ENCODE data around the gene CACNG5. TPM values are rescaled to one million over a fixed set of nuclear protein-coding genes. Genes with fewer than 3 reads are reported as not detected.

Gene CACNG5
- total RNA-seq, 1 donor from 2014 or later: not detected

DNA sequence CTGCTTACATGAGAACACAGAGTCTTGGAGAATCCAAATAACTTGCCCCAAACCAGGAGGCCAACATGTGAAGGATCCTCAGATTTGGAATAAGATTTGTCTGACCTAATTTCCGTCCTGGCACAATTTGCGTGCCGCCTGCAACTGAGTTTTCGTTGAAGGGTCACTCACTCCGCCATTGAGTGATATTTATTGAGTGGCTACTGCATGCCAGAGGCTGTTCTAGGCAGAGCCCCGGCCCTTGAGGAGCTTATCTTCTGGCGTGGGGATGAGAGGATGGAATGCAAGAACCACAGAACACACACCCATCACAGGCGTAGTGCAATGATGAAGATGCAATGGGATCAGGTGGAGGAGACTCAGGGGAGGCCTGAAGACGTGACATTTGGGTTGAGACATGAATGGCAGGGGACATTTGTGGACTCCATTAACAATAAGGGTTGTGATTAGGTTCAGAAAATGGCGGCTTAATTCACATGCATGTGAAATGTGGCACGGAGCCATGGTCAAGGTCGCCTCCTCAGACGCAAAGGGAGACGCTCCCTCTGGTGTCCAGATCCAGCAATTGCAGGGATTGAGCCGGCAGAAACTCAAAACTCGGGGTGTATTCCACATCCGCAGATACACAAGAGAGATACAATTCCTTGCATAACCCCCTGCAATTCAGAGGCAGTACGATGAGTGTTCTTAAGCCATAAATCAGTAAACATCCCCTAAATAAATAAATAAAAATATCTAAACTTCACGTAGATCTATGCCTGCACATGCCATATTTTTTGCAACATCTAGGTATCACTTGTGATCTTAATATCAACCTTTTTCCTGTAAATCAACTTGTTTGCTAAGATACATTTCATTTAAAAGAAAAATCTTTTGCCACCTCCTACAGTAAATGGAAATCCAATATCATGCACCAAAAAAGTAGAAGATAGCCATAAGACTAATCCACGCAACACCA, 71.7 kb downstream of the CACNG5 start:
- Histone ChIP-seq H3K4me1 (peaks cover 17% of the 10 kb centered on the region), H3K36me3 (no peaks in the 10 kb centered on the region), H3K4me3 (no peak overlapping the region), H3K27me3 (no peaks in the 10 kb centered on the region), H3K9me3 (no peaks in the 10 kb centered on the region), H3K27ac (no peak overlapping the region)
- ATAC-seq (peak; percentile 78), DNase-seq (peak; percentile 84)
- intact Hi-C loops (cut with DNase I): loop anchor here (10.0 kb wide), 1 partner anchor 192 kb away; no protein-coding TSS in a partner anchor
- TF ChIP-seq, protein P1, sequence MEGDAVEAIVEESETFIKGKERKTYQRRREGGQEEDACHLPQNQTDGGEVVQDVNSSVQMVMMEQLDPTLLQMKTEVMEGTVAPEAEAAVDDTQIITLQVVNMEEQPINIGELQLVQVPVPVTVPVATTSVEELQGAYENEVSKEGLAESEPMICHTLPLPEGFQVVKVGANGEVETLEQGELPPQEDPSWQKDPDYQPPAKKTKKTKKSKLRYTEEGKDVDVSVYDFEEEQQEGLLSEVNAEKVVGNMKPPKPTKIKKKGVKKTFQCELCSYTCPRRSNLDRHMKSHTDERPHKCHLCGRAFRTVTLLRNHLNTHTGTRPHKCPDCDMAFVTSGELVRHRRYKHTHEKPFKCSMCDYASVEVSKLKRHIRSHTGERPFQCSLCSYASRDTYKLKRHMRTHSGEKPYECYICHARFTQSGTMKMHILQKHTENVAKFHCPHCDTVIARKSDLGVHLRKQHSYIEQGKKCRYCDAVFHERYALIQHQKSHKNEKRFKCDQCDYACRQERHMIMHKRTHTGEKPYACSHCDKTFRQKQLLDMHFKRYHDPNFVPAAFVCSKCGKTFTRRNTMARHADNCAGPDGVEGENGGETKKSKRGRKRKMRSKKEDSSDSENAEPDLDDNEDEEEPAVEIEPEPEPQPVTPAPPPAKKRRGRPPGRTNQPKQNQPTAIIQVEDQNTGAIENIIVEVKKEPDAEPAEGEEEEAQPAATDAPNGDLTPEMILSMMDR (IDR thresholded peaks at IDR 0.05): peak; percentile 89

- TF ChIP-seq, protein P1 (IDR thresholded peaks at IDR 0.05): no peak
- Histone ChIP-seq H3K27me3 (no peaks in the 10 kb centered on the region), H3K27ac (no peak overlapping the region), H3K4me1 (peaks cover 7% of the 10 kb centered on the region), H3K9me3 (no peaks in the 10 kb centered on the region), H3K36me3 (no peaks in the 10 kb centered on the region), H3K4me3 (no peak overlapping the region)
- no peak for ATAC-seq
- intact Hi-C loops (cut with DNase I): loop anchor here (10.0 kb wide), 1 partner anchor 195 kb away; no protein-coding TSS in a partner anchor
- no peak for DNase-seq
Measured at GRCh38 chr17:66909804-66910373, 75.0 kb downstream of the CACNG5 start.

DNA sequence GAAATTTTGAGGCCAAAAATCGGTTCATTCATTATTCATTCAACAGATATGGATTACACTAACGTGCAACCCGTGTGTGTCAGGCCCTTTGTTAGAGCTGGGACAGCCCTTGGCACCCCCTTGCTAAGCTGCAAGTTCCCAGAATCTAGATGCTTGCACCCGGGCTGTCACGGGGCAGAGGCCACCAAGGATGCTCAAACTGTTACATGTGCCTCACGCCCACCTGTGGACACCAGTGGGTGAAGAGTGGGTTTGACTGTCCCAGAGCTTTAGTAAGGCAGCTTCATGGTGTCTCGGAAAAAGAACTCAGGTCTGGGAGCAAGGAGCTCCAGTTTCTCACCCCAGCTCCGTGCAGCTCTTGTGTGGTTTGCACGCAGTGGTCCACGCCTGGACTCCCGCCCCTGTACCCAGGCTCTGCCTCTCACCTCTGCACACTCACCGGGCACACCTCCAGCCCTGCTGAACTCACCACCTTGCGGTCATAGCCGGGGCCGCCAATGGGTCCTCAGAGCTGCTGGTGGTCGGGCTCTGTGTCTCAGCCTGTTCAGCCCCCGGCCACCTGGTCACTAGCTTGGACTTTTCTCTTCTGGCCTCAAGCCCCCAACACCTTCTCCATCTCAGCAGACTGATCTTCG, 75.9 kb downstream of the CACNG5 start:
- DNase-seq: peak; percentile 57
- no peak overlapping the region for H3K27ac ChIP-seq
- ATAC-seq: no peak
- H3K4me1 ChIP-seq: no peaks in the 10 kb centered on the region
- TF ChIP-seq, protein P1 (IDR thresholded peaks at IDR 0.05): no peak
- no peaks in the 10 kb centered on the region for H3K27me3 ChIP-seq
- H3K36me3 ChIP-seq: no peaks in the 10 kb centered on the region
- H3K4me3 ChIP-seq: no peak overlapping the region
- intact Hi-C loops (cut with DNase I): no loop called here
- no peaks in the 10 kb centered on the region for H3K9me3 ChIP-seq

GRCh38 chr17:66915204-66915611, 80.3 kb downstream of the CACNG5 start:
- ATAC-seq (peak; percentile 87), DNase-seq (no peak)
- Histone ChIP-seq H3K27me3 (no peaks in the 10 kb centered on the region), H3K4me3 (no peak overlapping the region), H3K36me3 (no peaks in the 10 kb centered on the region), H3K9me3 (no peaks in the 10 kb centered on the region), H3K27ac (no peak overlapping the region), H3K4me1 (no peaks in the 10 kb centered on the region)
- intact Hi-C loops (cut with DNase I): no loop called here
- TF ChIP-seq, protein P1 (IDR thresholded peaks at IDR 0.05): peak; percentile 19

GRCh38 chr17:66915792-66916191, 80.9 kb downstream of the CACNG5 start:
- DNase-seq: no peak
- Histone ChIP-seq H3K9me3 (no peaks in the 10 kb centered on the region), H3K27me3 (no peaks in the 10 kb centered on the region), H3K4me3 (no peak overlapping the region), H3K27ac (no peak overlapping the region), H3K36me3 (no peaks in the 10 kb centered on the region), H3K4me1 (no peaks in the 10 kb centered on the region)
- intact Hi-C loops (cut with DNase I): no loop called here
- TF ChIP-seq, protein P1 (IDR thresholded peaks at IDR 0.05): no peak
- no peak for ATAC-seq
